Activated CD8-positive, alpha-beta T cell treated with anti-CD3 and anti-CD28 coated beads, Interleukin-2, amount 10 ng/mL, durations not matched to agents 7 days and 5 days (primary cell): ENCODE results near the gene KRTAP12-3. TPM values are rescaled to one million over a fixed set of nuclear protein-coding genes. Genes with fewer than 3 reads are reported as not detected.
A peak's percentile ranks its signal among the peaks of the same experiment; 100 is the strongest.
"Not testable (repeated sequence)": the region's sequence is repeated elsewhere in the genome, so short reads cannot be mapped to it uniquely, and the experiment has no call there.

Experiments
- ATAC-seq: fragments of 150-1000 bp; cut with Tn5 transposase; one replicate; pipeline ENCODE4 v1.10.0; 2021; ENCODE audit warnings: moderate library complexity
- CTCF ChIA-PET: fragments of 350-600 bp; sonication (Branson Sonifier 250); formaldehyde crosslinking; loops from one replicate; lab custom pipeline; 2021; ENCODE audit warnings: antibody characterized with exemption; lab: Charles Lee
- POLR2A ChIA-PET: fragments of 350-600 bp; sonication (Branson Sonifier 250); formaldehyde crosslinking; loops from one replicate; lab custom pipeline; 2021; ENCODE audit warnings: antibody characterized with exemption; lab: Charles Lee
- DNase-seq: peaks from one replicate; pipeline ENCODE4 v3.0.0-alpha.2; 2020
- H3K27ac Mint-ChIP-seq: one replicate; pipeline ENCODE4 v1.8.0; 2021; ENCODE audit warnings: mild to moderate bottlenecking, mixed read lengths
- H3K27me3 Mint-ChIP-seq: one replicate; pipeline ENCODE4 v1.8.0; 2021; ENCODE audit warnings: low read depth, mixed read lengths
- H3K36me3 Mint-ChIP-seq: one replicate; pipeline ENCODE4 v1.8.0; 2021; ENCODE audit warnings: low read depth, mixed read lengths
- H3K4me1 Mint-ChIP-seq: one replicate; pipeline ENCODE4 v1.8.0; 2021; ENCODE audit warnings: low read depth, mixed read lengths
- H3K4me3 Mint-ChIP-seq: one replicate; pipeline ENCODE4 v1.8.0; 2021; ENCODE audit warnings: mild to moderate bottlenecking, mixed read lengths
- H3K9me3 Mint-ChIP-seq: one replicate; pipeline ENCODE4 v1.8.0; 2022; ENCODE audit warnings: mixed read lengths; ENCODE audit not compliant: insufficient read depth
- total RNA-seq, 2 experiments: library from RNA; stranded (reverse); gene quantifications; one replicate each; pipeline ENCODE4 v1.2.3, GENCODE V29; 2021

KRTAP12-3 gene
- total RNA-seq, 2 experiments from 2014 or later: not detected

GRCh38 chr21:44671911-44672310, 14.2 kb downstream of the KRTAP12-3 start:
- H3K36me3 Mint-ChIP-seq: peaks cover 3% of the 10 kb centered on the region
- DNase-seq: no peak
- peaks cover 10% of the 10 kb centered on the region for H3K27me3 Mint-ChIP-seq
- H3K27ac Mint-ChIP-seq: no peak overlapping the region
- H3K9me3 Mint-ChIP-seq: peaks cover 24% of the 10 kb centered on the region
- H3K4me1 Mint-ChIP-seq: no peaks in the 10 kb centered on the region
- ATAC-seq: no peak
- POLR2A ChIA-PET: no interaction called here
- CTCF ChIA-PET: no interaction called here
- H3K4me3 Mint-ChIP-seq: no peak overlapping the region

- Mint-ChIP-seq H3K36me3 (no peaks in the 10 kb centered on the region), H3K9me3 (peaks cover 4% of the 10 kb centered on the region), H3K4me1 (no peaks in the 10 kb centered on the region), H3K27ac (no peak overlapping the region), H3K27me3 (peaks cover 18% of the 10 kb centered on the region), H3K4me3 (no peak overlapping the region)
- CTCF ChIA-PET: interaction anchor here (0.7 kb wide), 1 partner anchor 167 kb away, joined by 3 read pairs; no protein-coding TSS in a partner anchor
- POLR2A ChIA-PET: no interaction called here
- DNase-seq (no peak), ATAC-seq (no peak)
Observed at GRCh38 chr21:44677881-44678280, 20.1 kb downstream of the KRTAP12-3 start.

GRCh38 chr21:44681152-44681551, 23.4 kb downstream of the KRTAP12-3 start:
- peaks cover 3% of the 10 kb centered on the region for H3K4me1 Mint-ChIP-seq
- ChIA-PET CTCF (interaction anchor here (1.0 kb wide), 1 partner anchor 112 kb away, joined by 3 read pairs; no protein-coding TSS in a partner anchor), POLR2A (no interaction called here)
- ATAC-seq (no peak), DNase-seq (no peak)
- H3K4me3 Mint-ChIP-seq: no peak overlapping the region
- no peaks in the 10 kb centered on the region for H3K36me3 Mint-ChIP-seq
- no peak overlapping the region for H3K27ac Mint-ChIP-seq
- no peaks in the 10 kb centered on the region for H3K9me3 Mint-ChIP-seq
- H3K27me3 Mint-ChIP-seq: peaks cover 11% of the 10 kb centered on the region

- Mint-ChIP-seq H3K27ac (no peak within 1 kb of the TSS), H3K4me1 (peaks cover 9% of the 10 kb centered on the region), H3K27me3 (peaks cover 11% of the 10 kb centered on the region), H3K9me3 (no peaks in the 10 kb centered on the region), H3K36me3 (no peaks in the 10 kb centered on the region), H3K4me3 (no peak within 1 kb of the TSS)
- no peak for DNase-seq
- ATAC-seq: no peak
- ChIA-PET POLR2A (no interaction called here), CTCF (interaction anchor here (1.0 to 1.1 kb wide), 3 partner anchors 8 to 172 kb away, joined by 3 to 4 read pairs (median 3); no protein-coding TSS in a partner anchor)
Observed at GRCh38 chr21:44681861-44682579, 24.3 kb downstream of the KRTAP12-3 start, which contains the start of gene KRTAP12-1. Gene KRTAP12-1 (minus strand): TSS chr21:44682163. CDS start chr21:44682123, 40 bp downstream.

GRCh38 chr21:44682580-44683151, 24.9 kb downstream of the KRTAP12-3 start:
- Mint-ChIP-seq H3K27ac (no peak overlapping the region), H3K4me1 (peaks cover 9% of the 10 kb centered on the region), H3K4me3 (no peak overlapping the region), H3K9me3 (no peaks in the 10 kb centered on the region), H3K36me3 (no peaks in the 10 kb centered on the region), H3K27me3 (peaks cover 11% of the 10 kb centered on the region)
- ChIA-PET CTCF (interaction anchor here (1.0 to 1.1 kb wide), 3 partner anchors 9 to 172 kb away, joined by 3 to 4 read pairs (median 3); no protein-coding TSS in a partner anchor), POLR2A (no interaction called here)
- DNase-seq (no peak), ATAC-seq (no peak)

GRCh38 chr21:44684077-44684476, 26.3 kb downstream of the KRTAP12-3 start:
- no peaks in the 10 kb centered on the region for H3K9me3 Mint-ChIP-seq
- DNase-seq: no peak
- H3K36me3 Mint-ChIP-seq: no peaks in the 10 kb centered on the region
- ATAC-seq: no peak
- no peak overlapping the region for H3K27ac Mint-ChIP-seq
- H3K4me3 Mint-ChIP-seq: no peak overlapping the region
- peaks cover 9% of the 10 kb centered on the region for H3K4me1 Mint-ChIP-seq
- peaks cover 11% of the 10 kb centered on the region for H3K27me3 Mint-ChIP-seq
- ChIA-PET POLR2A (no interaction called here), CTCF (no interaction called here)

GRCh38 chr21:44684483-44684882, 26.8 kb downstream of the KRTAP12-3 start:
- H3K27me3 Mint-ChIP-seq: peaks cover 10% of the 10 kb centered on the region
- POLR2A ChIA-PET: no interaction called here
- peaks cover 9% of the 10 kb centered on the region for H3K4me1 Mint-ChIP-seq
- no peaks in the 10 kb centered on the region for H3K36me3 Mint-ChIP-seq
- no peaks in the 10 kb centered on the region for H3K9me3 Mint-ChIP-seq
- CTCF ChIA-PET: no interaction called here
- no peak overlapping the region for H3K27ac Mint-ChIP-seq
- DNase-seq (no peak), ATAC-seq (no peak)
- H3K4me3 Mint-ChIP-seq: no peak overlapping the region

- POLR2A ChIA-PET, H3K4me1 Mint-ChIP-seq, CTCF ChIA-PET, H3K36me3 Mint-ChIP-seq, H3K27ac Mint-ChIP-seq, H3K27me3 Mint-ChIP-seq, ATAC-seq, H3K9me3 Mint-ChIP-seq, H3K4me3 Mint-ChIP-seq: not testable (repeated sequence)
- DNase-seq: peak; percentile 18
Observed at GRCh38 chr21:44685050-44685449, 27.3 kb downstream of the KRTAP12-3 start.

GRCh38 chr21:44686000-44686781, 28.5 kb downstream of the KRTAP12-3 start:
- Mint-ChIP-seq H3K9me3 (no peaks in the 10 kb centered on the region), H3K36me3 (no peaks in the 10 kb centered on the region), H3K4me3 (no peak overlapping the region), H3K4me1 (peaks cover 9% of the 10 kb centered on the region), H3K27me3 (peaks cover 8% of the 10 kb centered on the region), H3K27ac (no peak overlapping the region)
- ChIA-PET CTCF (no interaction called here), POLR2A (no interaction called here)
- DNase-seq: peak; percentile 17
- ATAC-seq: no peak

GRCh38 chr21:44686843-44687561, 29.3 kb downstream of the KRTAP12-3 start:
- H3K4me3 Mint-ChIP-seq: no peak overlapping the region
- no peak for ATAC-seq
- peaks cover 4% of the 10 kb centered on the region for H3K9me3 Mint-ChIP-seq
- H3K27me3 Mint-ChIP-seq: peaks cover 14% of the 10 kb centered on the region
- CTCF ChIA-PET: no interaction called here
- H3K27ac Mint-ChIP-seq: no peak overlapping the region
- no peak for DNase-seq
- H3K36me3 Mint-ChIP-seq: no peaks in the 10 kb centered on the region
- POLR2A ChIA-PET: no interaction called here
- peaks cover 9% of the 10 kb centered on the region for H3K4me1 Mint-ChIP-seq

GRCh38 chr21:44687671-44688070, 29.9 kb downstream of the KRTAP12-3 start:
- peaks cover 16% of the 10 kb centered on the region for H3K27me3 Mint-ChIP-seq
- no peak for DNase-seq
- no peak overlapping the region for H3K4me3 Mint-ChIP-seq
- H3K27ac Mint-ChIP-seq: no peak overlapping the region
- H3K4me1 Mint-ChIP-seq: peaks cover 9% of the 10 kb centered on the region
- CTCF ChIA-PET: no interaction called here
- ATAC-seq: no peak
- POLR2A ChIA-PET: no interaction called here
- peaks cover 10% of the 10 kb centered on the region for H3K9me3 Mint-ChIP-seq
- peaks cover 4% of the 10 kb centered on the region for H3K36me3 Mint-ChIP-seq
